ENCODE measurements around the gene AGXT. TPM values are rescaled to one million over a fixed set of nuclear protein-coding genes. Genes with fewer than 3 reads are reported as not detected.

Gene AGXT
- total RNA-seq, 1 donor from 2014 or later = not detected

DNA sequence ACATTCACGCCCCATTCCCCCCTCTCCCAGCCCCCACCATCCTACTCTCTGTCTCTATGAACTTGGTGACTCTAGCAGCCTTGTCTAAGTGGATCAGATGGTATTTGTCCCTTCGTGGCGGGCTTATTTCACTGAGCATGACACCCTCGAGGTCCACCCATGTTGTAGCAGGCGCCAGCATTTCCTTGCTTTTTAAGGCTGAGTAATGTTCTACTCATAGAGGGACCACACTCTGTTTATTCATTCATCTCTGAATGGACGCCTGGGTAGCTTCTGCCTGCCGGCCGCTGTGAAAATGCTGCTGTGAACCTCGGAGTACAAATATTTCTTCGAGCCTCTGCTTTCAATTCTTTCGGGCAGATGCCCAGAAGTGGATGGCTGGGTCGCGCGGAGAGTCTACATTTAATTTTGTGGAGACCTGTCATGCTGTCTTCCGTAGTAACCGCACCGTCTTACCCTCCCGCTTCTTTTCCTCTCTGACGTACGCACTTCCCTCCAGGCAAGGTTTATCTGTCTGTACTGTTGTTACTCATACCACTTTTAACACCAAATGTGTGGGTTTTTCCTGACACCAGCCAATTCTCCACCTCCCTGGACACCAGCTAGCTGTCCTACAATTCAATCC is 43.1 kb downstream of the AGXT start:
- H3K4me3 Mint-ChIP-seq (ENCODE audit: unreplicated experiment) = no peak overlapping the region
- no peak for TF ChIP-seq CTCF (IDR thresholded peaks at IDR 0.05; ENCODE audit: unreplicated experiment)
- no peaks in the 10 kb centered on the region for H3K9me3 Mint-ChIP-seq (ENCODE audit: unreplicated experiment)
- peaks cover 8% of the 10 kb centered on the region for H3K27me3 Mint-ChIP-seq (ENCODE audit: unreplicated experiment)
- H3K4me1 Mint-ChIP-seq (ENCODE audit: unreplicated experiment) = peaks cover 2% of the 10 kb centered on the region
- H3K27ac Mint-ChIP-seq (ENCODE audit: unreplicated experiment) = no peak overlapping the region
- no peaks in the 10 kb centered on the region for H3K36me3 Mint-ChIP-seq (ENCODE audit: low read depth, unreplicated experiment)
- DNase-seq (ENCODE audit: low spot score) = no peak

DNA sequence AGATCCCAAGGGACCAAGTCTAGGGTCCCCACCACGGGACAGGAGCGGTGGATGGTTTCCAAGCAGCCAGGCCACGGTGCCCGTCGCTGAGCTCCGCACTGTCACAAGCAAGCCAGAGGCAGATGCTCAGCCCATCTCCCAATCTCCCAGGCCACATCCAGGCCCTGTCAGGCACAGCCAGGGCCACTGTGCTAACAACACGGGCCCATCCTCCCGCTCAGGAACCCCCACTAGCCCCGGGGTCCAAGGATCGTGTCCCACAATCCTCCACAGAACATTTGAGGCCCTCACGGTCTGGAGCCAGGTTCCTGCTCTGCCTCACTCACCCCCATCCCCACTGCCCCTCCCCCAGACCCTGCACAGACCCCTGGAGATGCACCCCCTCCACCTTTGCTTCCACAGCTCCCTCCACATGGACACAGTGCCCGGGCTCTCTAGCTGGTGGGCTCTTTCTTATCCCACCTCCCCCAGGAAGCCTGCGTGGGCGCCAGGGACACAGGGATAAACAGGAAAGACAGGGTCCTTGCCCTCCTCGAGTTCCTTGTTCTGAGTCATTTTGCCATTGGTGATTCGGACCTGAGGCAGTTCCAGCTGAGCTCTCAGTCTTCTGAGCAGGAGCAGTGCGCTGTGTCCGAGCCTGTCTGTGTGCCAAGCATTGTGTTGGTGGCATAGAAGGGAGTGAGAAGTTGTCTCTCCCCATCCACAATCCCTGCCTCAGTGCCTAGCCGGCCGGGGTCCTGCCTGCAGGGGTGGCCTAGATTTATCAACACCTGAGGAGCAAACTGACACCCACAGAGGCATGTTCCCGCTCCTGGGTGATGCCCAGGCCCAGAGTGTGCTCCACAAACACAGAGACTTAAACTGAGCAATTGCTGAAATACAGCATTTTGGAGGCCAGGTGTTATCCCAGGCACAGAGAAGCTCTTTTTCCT is 44.5 kb downstream of the AGXT start:
- peaks cover 2% of the 10 kb centered on the region for H3K4me1 Mint-ChIP-seq (ENCODE audit: unreplicated experiment)
- no peak for TF ChIP-seq CTCF (IDR thresholded peaks at IDR 0.05; ENCODE audit: unreplicated experiment)
- no peak overlapping the region for H3K27ac Mint-ChIP-seq (ENCODE audit: unreplicated experiment)
- peaks cover 9% of the 10 kb centered on the region for H3K27me3 Mint-ChIP-seq (ENCODE audit: unreplicated experiment)
- DNase-seq (ENCODE audit: low spot score) = no peak
- no peaks in the 10 kb centered on the region for H3K9me3 Mint-ChIP-seq (ENCODE audit: unreplicated experiment)
- H3K36me3 Mint-ChIP-seq (ENCODE audit: low read depth, unreplicated experiment) = no peaks in the 10 kb centered on the region
- H3K4me3 Mint-ChIP-seq (ENCODE audit: unreplicated experiment) = no peak overlapping the region

DNA sequence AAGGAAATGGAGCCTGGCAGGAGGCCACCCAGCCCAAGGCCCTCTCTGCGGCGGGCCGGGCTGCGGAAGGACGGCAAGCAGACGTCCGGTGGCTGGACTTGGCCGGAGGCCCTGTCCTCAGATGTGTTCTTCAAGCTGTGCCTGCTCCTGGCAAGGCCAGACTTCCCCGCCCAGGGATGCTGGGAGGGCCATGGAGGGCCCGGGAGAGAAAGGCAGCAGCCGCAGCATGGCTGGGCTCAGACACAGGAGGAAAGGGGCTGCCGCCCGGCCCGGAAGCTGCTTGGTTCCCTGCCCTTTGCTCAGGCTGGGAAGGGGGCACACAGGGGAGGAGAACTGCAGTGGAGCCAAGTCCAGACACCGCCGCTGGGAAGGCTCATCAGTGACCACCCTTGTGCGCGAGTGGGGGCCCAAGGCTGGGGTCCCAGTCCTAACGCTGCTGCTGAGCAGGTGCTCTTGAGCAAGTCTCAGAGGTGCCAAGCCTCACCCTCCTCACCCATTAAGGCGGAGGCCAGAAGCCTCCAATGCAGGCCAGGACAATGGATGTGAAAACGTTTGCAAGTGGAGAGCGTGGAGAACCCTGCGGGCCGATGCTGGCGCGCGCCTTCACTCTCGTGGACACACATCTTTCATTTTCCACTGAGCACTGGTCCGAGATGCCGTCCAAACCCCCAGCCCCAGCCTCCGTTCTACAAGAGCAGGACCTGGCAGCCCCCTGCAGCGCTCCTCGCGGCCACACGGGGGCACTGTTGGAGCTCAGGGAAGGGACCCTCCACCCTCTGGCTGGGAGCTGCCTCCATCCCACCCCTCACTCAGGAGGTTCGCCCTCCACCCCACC is 45.4 kb downstream of the AGXT start:
- no peaks in the 10 kb centered on the region for H3K9me3 Mint-ChIP-seq (ENCODE audit: unreplicated experiment)
- peak; percentile 90 for DNase-seq (ENCODE audit: low spot score)
- H3K27me3 Mint-ChIP-seq (ENCODE audit: unreplicated experiment) = peaks cover 10% of the 10 kb centered on the region
- peak; percentile 84 for TF ChIP-seq CTCF (IDR thresholded peaks at IDR 0.05; ENCODE audit: unreplicated experiment)
- H3K36me3 Mint-ChIP-seq (ENCODE audit: low read depth, unreplicated experiment) = no peaks in the 10 kb centered on the region
- no peak overlapping the region for H3K27ac Mint-ChIP-seq (ENCODE audit: unreplicated experiment)
- H3K4me1 Mint-ChIP-seq (ENCODE audit: unreplicated experiment) = peaks cover 2% of the 10 kb centered on the region
- no peak overlapping the region for H3K4me3 Mint-ChIP-seq (ENCODE audit: unreplicated experiment)

DNA sequence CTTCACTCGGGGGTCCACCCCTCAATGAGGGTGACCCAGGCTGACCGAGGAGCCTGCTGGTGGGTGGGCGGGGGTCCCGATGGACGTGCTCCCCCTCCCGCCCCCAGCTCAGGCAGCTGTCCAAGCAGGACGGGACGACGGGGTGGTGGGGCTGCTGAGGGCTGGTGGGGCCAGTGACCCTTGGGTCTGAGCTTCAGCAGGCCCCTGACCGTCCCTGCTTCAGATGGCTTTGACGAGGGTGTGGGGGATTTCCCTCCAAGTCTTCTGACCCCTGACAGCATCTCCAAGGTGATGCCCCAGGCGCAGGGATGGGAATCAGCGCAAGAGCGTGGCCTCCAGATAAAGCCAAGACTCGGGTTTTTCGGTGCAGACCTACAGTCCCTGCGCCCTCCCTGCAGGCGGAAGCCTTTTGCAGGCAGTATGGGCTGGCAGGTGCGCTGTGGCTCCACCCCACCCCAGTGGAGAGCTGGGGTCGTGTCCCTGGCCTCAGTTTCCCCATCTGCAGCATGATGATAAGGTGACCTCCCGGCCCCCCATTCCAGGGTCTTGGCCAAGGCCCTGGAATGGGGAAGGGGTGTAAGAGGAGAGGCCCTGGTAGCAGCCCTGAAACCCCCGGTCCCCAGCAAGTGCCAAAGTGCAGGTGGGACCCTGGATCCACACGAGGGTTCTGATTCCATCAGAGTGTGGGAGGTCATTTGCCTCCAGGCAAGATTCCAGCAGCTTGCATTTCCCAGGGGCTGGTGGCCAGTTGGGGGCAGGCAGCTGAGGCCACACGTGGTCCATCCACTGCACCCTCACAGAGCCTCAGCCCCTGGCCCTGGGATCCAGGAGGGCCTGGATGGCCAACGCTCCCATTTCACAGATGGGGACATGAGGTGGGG is 46.3 kb downstream of the AGXT start:
- peak; percentile 12 for TF ChIP-seq CTCF (IDR thresholded peaks at IDR 0.05; ENCODE audit: unreplicated experiment)
- Mint-ChIP-seq H3K4me1 (ENCODE audit: unreplicated experiment) (peaks cover 2% of the 10 kb centered on the region), H3K27me3 (ENCODE audit: unreplicated experiment) (peaks cover 7% of the 10 kb centered on the region), H3K9me3 (ENCODE audit: unreplicated experiment) (no peaks in the 10 kb centered on the region), H3K36me3 (ENCODE audit: low read depth, unreplicated experiment) (no peaks in the 10 kb centered on the region), H3K4me3 (ENCODE audit: unreplicated experiment) (no peak overlapping the region), H3K27ac (ENCODE audit: unreplicated experiment) (no peak overlapping the region)
- no peak for DNase-seq (ENCODE audit: low spot score)
